ENCODE results near the gene HASPIN. TPM values are rescaled to one million over a fixed set of nuclear protein-coding genes. Genes with fewer than 3 reads are reported as not detected.

Gene HASPIN
- total RNA-seq, 4 donors from 2014 or later, result 0.20 to 1.3 (median 0.24) TPM

DNA sequence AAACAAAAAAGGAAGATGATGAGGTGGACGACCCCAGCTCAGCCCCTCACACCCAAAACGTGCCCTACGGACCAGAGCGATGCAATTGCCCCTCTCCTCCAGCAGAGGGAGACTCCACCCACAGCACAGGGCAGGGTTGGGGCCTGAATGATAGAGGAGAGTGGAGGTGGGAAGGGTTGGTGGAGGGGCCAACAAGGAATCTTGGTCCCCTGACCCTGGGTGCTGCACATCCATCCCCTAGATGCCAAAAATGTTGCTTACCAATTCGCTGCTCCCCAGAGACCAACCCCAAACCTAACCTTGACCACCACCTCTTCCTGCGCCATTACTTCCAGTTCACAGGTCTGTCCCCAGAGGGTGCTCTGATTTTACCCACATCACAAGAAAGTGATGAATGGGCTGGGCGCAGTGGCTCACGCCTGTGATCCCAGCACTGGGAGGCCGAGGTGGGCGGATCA, 40.6 kb upstream of the HASPIN start:
- Histone ChIP-seq H3K4me1 (no peaks in the 10 kb centered on the region), H3K9me3 (no peaks in the 10 kb centered on the region), H3K4me3 (no peak overlapping the region), H3K36me3 (peaks cover 0 to 10% of the 10 kb centered on the region in 2 donors), H3K27ac (no peak overlapping the region), H3K27me3 (no peaks in the 10 kb centered on the region)
- in situ Hi-C loops (cut with MboI; ENCODE audit: low sequenced_read_pairs in 4 of 4) (no loop called here), intact Hi-C loops (cut with DNase I; ENCODE audit: low total_unique reads) (loop anchor here (5.0 kb wide), 2 partner anchors 39 to 144 kb away; partner anchors contain the start of gene HASPIN)
- DNase-seq (no peak), ATAC-seq (peak; percentile 62 to 76)
- no peak for TF ChIP-seq POLR2A (IDR thresholded peaks at IDR 0.05)
- TF ChIP-seq, protein P1, sequence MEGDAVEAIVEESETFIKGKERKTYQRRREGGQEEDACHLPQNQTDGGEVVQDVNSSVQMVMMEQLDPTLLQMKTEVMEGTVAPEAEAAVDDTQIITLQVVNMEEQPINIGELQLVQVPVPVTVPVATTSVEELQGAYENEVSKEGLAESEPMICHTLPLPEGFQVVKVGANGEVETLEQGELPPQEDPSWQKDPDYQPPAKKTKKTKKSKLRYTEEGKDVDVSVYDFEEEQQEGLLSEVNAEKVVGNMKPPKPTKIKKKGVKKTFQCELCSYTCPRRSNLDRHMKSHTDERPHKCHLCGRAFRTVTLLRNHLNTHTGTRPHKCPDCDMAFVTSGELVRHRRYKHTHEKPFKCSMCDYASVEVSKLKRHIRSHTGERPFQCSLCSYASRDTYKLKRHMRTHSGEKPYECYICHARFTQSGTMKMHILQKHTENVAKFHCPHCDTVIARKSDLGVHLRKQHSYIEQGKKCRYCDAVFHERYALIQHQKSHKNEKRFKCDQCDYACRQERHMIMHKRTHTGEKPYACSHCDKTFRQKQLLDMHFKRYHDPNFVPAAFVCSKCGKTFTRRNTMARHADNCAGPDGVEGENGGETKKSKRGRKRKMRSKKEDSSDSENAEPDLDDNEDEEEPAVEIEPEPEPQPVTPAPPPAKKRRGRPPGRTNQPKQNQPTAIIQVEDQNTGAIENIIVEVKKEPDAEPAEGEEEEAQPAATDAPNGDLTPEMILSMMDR (IDR thresholded peaks at IDR 0.05 in 4 of 5, conservative IDR thresholded peaks at IDR 0.05 in 1 of 5), result peak; percentile 82 to 90 (median 86)

DNA sequence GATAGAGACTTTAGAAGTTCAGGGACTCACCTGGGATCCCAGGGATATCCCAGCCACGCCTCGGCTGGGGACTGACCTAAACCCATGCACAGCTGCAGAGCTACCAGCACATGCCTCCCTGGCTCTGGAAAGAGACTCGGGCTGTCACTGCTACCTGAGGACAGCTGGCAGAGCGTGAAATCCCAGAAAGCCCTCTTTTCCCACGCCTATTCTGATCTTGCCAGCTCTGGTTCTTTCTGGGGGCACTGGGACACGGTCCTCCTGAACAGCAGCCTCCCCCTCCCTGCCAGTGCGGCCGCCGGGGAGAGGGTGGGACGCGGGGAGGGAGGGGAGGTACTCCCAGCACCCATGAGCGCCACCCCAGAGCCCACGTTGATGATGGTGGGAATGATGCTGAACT, 38.5 kb upstream of the HASPIN start:
- intact Hi-C loops (cut with DNase I; ENCODE audit: low total_unique reads) (no loop called here), in situ Hi-C loops (cut with MboI; ENCODE audit: low sequenced_read_pairs in 4 of 4) (no loop called here)
- H3K27me3 ChIP-seq, result no peaks in the 10 kb centered on the region

GRCh38 chr17:3688027-3688553, 35.6 kb upstream of the HASPIN start:
- H3K27ac ChIP-seq, result no peak overlapping the region
- in situ Hi-C loops (cut with MboI; ENCODE audit: low sequenced_read_pairs in 4 of 4), result no loop called here
- H3K9me3 ChIP-seq, result no peaks in the 10 kb centered on the region
- H3K27me3 ChIP-seq, result no peaks in the 10 kb centered on the region
- ATAC-seq (no peak), DNase-seq (no peak)
- no peak overlapping the region for H3K4me3 ChIP-seq
- H3K36me3 ChIP-seq, result peaks cover 0 to 16% of the 10 kb centered on the region in 2 donors
- intact Hi-C loops (cut with DNase I; ENCODE audit: low total_unique reads), result no loop called here
- no peak for TF ChIP-seq POLR2A (IDR thresholded peaks at IDR 0.05)
- TF ChIP-seq, protein P1 (IDR thresholded peaks at IDR 0.05 in 4 of 5, conservative IDR thresholded peaks at IDR 0.05 in 1 of 5), result no peak
- peaks cover 0 to 2% of the 10 kb centered on the region in 2 donors for H3K4me1 ChIP-seq

More for the DNA sequence above, 38.5 kb upstream of the HASPIN start:
- ATAC-seq, result no peak
- no peak for DNase-seq
- Histone ChIP-seq H3K4me1 (no peaks in the 10 kb centered on the region), H3K36me3 (peaks cover 0 to 18% of the 10 kb centered on the region in 2 donors), H3K27ac (no peak overlapping the region), H3K4me3 (no peak overlapping the region), H3K9me3 (no peaks in the 10 kb centered on the region)
- TF ChIP-seq, protein P1 (IDR thresholded peaks at IDR 0.05 in 4 of 5, conservative IDR thresholded peaks at IDR 0.05 in 1 of 5), result no peak
- no peak for TF ChIP-seq POLR2A (IDR thresholded peaks at IDR 0.05)

DNA sequence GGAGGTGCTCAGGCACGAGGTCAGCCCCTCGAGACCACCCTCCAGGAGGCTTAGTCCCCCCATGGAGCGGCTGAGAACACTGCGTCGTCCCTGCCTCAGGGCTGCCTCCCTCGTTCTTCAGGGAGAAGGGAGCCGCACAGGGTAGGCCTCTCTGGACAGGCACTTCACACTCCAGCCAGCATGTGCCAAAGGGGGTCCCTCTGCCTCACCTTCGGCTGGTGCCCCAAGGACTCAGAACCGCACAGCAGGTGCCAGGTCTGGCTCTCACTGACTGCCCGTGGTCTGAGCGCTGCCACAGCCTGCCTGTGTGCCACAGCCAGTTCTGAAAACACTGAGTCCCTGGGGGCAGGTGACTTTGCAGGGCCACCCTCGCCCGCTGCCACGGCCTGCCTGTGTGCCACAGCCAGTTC, 34.8 kb upstream of the HASPIN start:
- Histone ChIP-seq H3K27me3 (no peaks in the 10 kb centered on the region), H3K4me3 (no peak overlapping the region), H3K9me3 (no peaks in the 10 kb centered on the region), H3K27ac (no peak overlapping the region), H3K4me1 (peaks cover 5 to 6% of the 10 kb centered on the region in 2 donors), H3K36me3 (peaks cover 0 to 16% of the 10 kb centered on the region in 2 donors)
- in situ Hi-C loops (cut with MboI; ENCODE audit: low sequenced_read_pairs in 4 of 4), result no loop called here
- ATAC-seq, result no peak
- intact Hi-C loops (cut with DNase I; ENCODE audit: low total_unique reads), result no loop called here
- DNase-seq, result no peak
- no peak for TF ChIP-seq POLR2A (IDR thresholded peaks at IDR 0.05)
- TF ChIP-seq, protein P1 (IDR thresholded peaks at IDR 0.05 in 4 of 5, conservative IDR thresholded peaks at IDR 0.05 in 1 of 5), result no peak
